PFSK-1 (cell line): Measurements from ENCODE around the gene DDX25.

Experiments
- POLR2AphosphoS5 ChIP-seq: IDR thresholded peaks from 2 replicates; pipeline ENCODE4 v1.6.1; 2012; ENCODE audit warnings: low read depth, mild to moderate bottlenecking, control low read depth, low read length, moderate library complexity
- REST ChIP-seq, 2 experiments: IDR thresholded peaks; 2 replicates each; pipeline versions ENCODE4 v1.6.1 to v1.8.0; 2011 to 2012; ENCODE audit warnings: low read depth in 2 of 2, low read length in 2 of 2, control low read depth in 1 of 2, inconsistent platforms in 1 of 2, mild to moderate bottlenecking in 1 of 2, moderate library complexity in 1 of 2; ENCODE audit not compliant: insufficient read depth in 1 of 2
- SIN3A ChIP-seq: IDR thresholded peaks from 2 replicates; pipeline ENCODE4 v1.6.1; 2012; ENCODE audit warnings: mild to moderate bottlenecking, low read length, moderate library complexity, borderline replicate concordance; ENCODE audit not compliant: insufficient read depth

DNA sequence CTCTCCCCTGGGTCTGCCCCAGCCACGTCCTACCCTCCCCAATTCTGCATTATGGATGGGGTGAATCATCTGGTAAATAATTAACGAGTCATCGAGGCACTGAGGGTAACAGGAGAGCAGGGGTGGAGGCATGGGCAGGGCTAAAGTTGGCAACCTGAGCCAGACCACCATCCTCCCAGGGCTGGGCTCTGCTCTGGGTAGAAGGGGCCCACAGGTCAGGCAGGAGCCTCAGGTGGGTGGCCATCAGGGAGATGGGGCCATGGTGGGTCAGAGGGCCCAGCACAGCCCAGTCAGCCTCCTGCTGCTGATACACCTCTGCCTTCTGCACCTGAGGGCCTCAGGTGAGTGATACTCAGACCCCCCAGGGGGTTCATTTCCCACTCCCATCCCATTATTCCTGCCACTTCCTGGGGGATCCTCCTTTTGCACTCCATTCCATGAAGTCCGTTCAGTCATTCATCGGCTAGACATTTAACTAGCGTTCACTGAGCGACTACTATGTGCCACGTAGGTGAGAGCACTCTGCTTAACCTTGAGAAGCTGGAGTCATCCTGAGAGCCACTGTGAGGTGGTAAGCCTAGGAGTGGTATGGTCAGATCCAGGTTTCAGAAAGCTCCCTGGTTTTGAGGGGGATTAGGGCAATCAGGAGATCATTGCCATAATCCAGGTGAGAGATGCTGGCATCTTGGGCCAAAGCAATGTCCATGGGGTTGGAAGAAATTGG lies 41.7 kb downstream of the DDX25 start, which contains the start of gene VSIG10L2:
- TF ChIP-seq SIN3A (no peak), POLR2AphosphoS5 (no peak), REST (IDR thresholded peaks at IDR 0.05; ENCODE audit: insufficient read depth in 1 of 2, low read depth in 2 of 2, low read length in 2 of 2) (no peak)
